ENCODE data around the gene PRICKLE1.

- TF ChIP-seq REST (IDR thresholded peaks at IDR 0.05; ENCODE audit: insufficient read depth in 1 of 2, low read depth in 2 of 2, low read length in 2 of 2), result no peak
- no peak for TF ChIP-seq TAF1 (IDR thresholded peaks at IDR 0.05; ENCODE audit: borderline replicate concordance, insufficient read depth, low read length)
- TF ChIP-seq SIN3A (IDR thresholded peaks at IDR 0.05; ENCODE audit: borderline replicate concordance, insufficient read depth, low read length), result no peak
- no peak for TF ChIP-seq POLR2AphosphoS5 (IDR thresholded peaks at IDR 0.05; ENCODE audit: low read depth, low read length)
- no peak for TF ChIP-seq FOXP2 (optimal IDR thresholded peaks at IDR 0.05; ENCODE audit: borderline replicate concordance, extremely low read depth, extremely low read length, insufficient read depth)
Measured at GRCh38 chr12:42481368-42481767, 108.2 kb downstream of the PRICKLE1 start.
